Peyer's patch (tissue), 4 donors: ENCODE measurements around the gene ACIN1.

ENCODE experiments used
- CTCF ChIP-seq, 6 experiments: fragments of 450-650 bp in 4 of 6; fragments of 200-600 bp in 2 of 6; sonication (generic) in 1 of 6; IDR thresholded peaks; one replicate each; pipeline ENCODE4 v1.5.1; 2017 to 2019; ENCODE audit warnings: antibody characterized with exemption in 6 of 6, mild to moderate bottlenecking in 3 of 6, moderate library complexity in 1 of 6
- POLR2A ChIP-seq, 2 donors: fragments of 450-650 bp; IDR thresholded peaks; one replicate each; pipeline ENCODE4 v1.5.1; 2017; ENCODE audit warnings: antibody characterized with exemption in 2 of 2, mild to moderate bottlenecking in 2 of 2, moderate library complexity in 2 of 2

GRCh38 chr14:23101213-23101970 lies 6.5 kb upstream of the ACIN1 start:
- no peak for TF ChIP-seq CTCF (IDR thresholded peaks at IDR 0.05)
- no peak for TF ChIP-seq POLR2A (IDR thresholded peaks at IDR 0.05)
